GM18505 (cell line): Measurements from ENCODE around the gene ZNF813.
"Not testable (repeated sequence)": the region's sequence is repeated elsewhere in the genome, so short reads cannot be mapped to it uniquely, and the experiment has no call there.

ENCODE experiments used
- ATAC-seq: cut with Tn5 transposase; IDR thresholded peaks from one replicate; pipeline ENCODE4 v1.9.1; 2021; ENCODE audit not compliant: unreplicated experiment
- POLR2A ChIP-seq: IDR thresholded peaks from 4 replicates; pipeline ENCODE4 v1.6.1; 2011; ENCODE audit warnings: borderline replicate concordance; ENCODE audit not compliant: insufficient read depth, insufficient read length; ENCODE audit errors: extremely low read depth

ZNF813 gene

GRCh38 chr19:53504885-53505284 is 37.4 kb downstream of the ZNF813 start:
- no peak for ATAC-seq
- TF ChIP-seq POLR2A: no peak

GRCh38 chr19:53506728-53507127 is 39.2 kb downstream of the ZNF813 start:
- no peak for ATAC-seq

GRCh38 chr19:53507523-53508442 is 40.2 kb downstream of the ZNF813 start:
- ATAC-seq: no peak
- TF ChIP-seq POLR2A: no peak

More at GRCh38 chr19:53506728-53507127, 39.2 kb downstream of the ZNF813 start:
- TF ChIP-seq POLR2A: no peak

- ATAC-seq: no peak
- no peak for TF ChIP-seq POLR2A
Observed at GRCh38 chr19:53509443-53509842, 41.9 kb downstream of the ZNF813 start.

GRCh38 chr19:53509845-53510244 is 42.3 kb downstream of the ZNF813 start:
- ATAC-seq: no peak
- no peak for TF ChIP-seq POLR2A

GRCh38 chr19:53511357-53511756 is 43.8 kb downstream of the ZNF813 start:
- TF ChIP-seq POLR2A: no peak
- no peak for ATAC-seq

- TF ChIP-seq POLR2A: no peak
- no peak for ATAC-seq
Observed at GRCh38 chr19:53511933-53512374, 44.4 kb downstream of the ZNF813 start.

GRCh38 chr19:53515047-53515446 is 47.5 kb downstream of the ZNF813 start:
- ATAC-seq: not testable (repeated sequence)

- no peak for ATAC-seq
- no peak for TF ChIP-seq POLR2A
Observed at GRCh38 chr19:53517114-53517741, 49.7 kb downstream of the ZNF813 start.

- no peak for ATAC-seq
- no peak for TF ChIP-seq POLR2A
Observed at GRCh38 chr19:53518121-53518520, 50.6 kb downstream of the ZNF813 start.

- TF ChIP-seq POLR2A: no peak
- no peak for ATAC-seq
Observed at GRCh38 chr19:53518716-53519115, 51.2 kb downstream of the ZNF813 start.

- no peak for ATAC-seq
- TF ChIP-seq POLR2A: no peak
Observed at GRCh38 chr19:53519446-53519845, 51.9 kb downstream of the ZNF813 start.

- ATAC-seq: no peak
- TF ChIP-seq POLR2A: no peak
Observed at GRCh38 chr19:53520163-53520546, 52.6 kb downstream of the ZNF813 start.
